Activated CD8-positive, alpha-beta memory T cell treated with anti-CD3 and anti-CD28 coated beads, Interleukin-2, amount 50 U/mL, for 1 hour (primary cell): ENCODE results near the gene HSPBP1.
A peak's percentile ranks its signal among the peaks of the same experiment; 100 is the strongest.

Experiments
- DNase-seq: peaks from one replicate; pipeline ENCODE4 v3.0.0-alpha.2; 2020; ENCODE audit errors: extremely low read depth

The HSPBP1 gene

DNA sequence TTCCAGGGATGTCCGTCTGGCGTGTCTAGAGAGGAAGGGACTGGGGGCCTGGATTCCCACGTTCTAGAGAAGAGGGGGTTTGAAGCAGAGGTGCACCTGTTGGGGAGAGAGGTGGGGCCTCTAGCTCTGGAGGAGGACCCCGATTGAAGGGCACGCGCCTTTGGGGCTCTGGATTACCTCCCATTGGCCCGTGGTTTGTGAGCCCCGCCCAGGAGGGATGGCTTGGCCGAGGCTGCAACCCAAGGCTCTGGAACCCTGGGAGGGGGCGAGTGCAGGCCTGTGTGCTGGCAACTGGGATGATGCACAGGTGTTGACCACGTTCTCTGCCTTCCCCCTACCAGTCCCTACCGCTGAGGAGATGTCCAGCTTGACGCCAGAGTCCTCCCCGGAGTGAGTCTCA is 25.1 kb upstream of the HSPBP1 start:
- DNase-seq: no peak

DNA sequence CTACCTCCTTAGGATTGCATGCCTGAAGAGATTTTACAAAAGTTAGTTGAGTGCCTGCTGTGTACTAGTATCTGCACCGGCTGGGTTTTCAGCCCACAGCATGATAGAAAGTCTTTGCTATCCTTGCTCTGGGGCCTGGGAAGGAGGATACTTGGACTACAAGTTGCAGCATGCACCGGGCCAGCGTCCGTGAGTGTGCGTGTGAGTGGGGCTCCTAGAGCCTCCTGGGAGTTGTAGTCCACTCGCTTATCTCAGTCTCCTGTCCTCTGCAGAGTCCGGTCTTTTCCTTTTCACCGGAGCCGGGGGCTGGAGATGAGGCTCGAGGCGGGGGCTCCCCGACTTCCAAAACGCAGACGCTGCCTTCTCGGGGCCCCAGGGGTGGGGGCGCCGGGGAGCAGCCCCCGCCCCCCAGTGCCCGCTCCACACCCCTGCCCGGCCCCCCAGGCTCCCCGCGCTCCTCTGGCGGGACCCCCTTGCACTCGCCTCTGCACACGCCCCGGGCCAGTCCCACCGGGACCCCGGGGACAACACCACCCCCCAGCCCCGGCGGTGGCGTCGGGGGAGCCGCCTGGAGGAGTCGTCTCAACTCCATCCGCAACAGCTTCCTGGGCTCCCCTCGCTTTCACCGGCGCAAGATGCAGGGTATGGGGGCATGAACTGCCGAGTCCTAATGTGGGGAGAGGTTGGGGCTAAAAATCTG is 24.5 kb upstream of the HSPBP1 start:
- no peak for DNase-seq

DNA sequence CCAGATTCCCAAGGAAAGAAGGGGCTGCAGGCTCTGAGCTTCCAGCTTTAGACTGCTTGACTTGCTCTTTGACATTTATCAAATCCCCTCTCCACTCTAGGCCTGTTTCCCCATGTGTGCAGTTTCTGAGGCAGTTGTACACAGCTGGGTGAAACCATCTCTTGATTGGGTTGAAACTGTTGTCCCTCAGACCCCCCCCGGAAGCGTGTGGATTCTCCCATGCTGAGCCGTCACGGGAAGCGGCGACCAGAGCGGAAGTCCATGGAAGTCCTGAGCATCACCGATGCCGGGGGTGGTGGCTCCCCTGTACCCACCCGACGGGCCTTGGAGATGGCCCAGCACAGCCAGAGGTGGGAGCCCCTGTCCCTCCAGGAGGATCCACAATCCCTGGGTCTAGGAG is 23.6 kb upstream of the HSPBP1 start:
- no peak for DNase-seq

DNA sequence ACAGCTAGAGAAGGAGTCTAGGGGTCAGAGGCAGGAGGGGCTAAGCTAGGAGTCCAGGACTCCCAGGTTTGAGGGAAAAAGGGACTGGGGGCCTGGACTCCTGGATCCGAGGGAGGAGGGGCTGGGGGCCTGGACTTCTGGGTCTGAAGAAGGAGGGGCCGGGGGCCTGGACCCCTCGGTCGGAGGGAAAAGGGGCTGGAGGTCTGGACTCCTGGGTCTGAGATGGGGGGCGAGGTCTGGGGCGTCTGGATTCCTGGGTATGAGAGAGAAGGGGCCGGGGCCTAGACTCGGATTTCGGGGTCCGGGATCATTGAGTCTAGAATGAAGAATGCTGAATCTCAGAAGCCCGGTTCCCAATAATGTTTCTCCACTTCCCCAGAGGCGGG is 22.4 kb upstream of the HSPBP1 start:
- no peak for DNase-seq

DNA sequence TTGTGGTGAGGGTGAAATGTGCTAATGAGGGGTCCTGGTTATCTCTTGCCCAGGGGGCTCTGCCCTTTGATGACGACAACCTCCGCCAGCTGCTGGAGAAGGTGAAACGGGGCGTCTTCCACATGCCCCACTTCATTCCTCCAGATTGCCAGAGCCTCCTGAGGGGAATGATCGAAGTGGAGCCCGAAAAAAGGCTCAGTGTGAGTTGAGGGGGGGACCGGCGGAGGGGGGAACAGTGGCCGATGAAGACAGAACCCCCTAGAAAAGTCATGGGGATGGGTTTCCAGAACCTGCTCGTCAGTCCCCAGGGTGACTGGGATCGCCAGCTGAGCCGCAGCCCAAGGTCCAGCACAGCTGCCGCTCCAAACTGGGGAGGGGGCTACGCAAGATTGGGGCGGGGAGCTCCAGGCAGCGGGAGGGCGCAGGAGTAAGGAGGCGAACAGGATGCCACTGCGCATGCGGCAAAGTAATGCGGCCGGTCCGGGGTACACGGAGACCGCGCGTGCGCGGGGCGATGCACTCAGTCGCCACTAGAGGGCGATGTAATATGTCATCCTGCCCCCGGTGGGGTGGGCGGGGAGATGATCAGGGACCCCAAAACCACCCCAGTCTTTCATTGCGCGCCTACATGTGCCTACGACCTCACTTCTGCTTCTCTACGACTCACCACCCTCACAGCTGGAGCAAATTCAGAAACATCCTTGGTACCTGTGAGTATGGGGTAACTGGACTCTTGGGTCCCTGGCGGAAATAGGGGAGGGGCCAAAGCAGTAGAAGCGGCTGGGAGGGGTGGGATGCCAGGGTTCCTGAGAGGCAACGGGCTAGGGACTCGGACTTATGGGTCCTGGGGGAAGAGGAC is 21.8 kb upstream of the HSPBP1 start:
- peak; percentile 83 for DNase-seq

DNA sequence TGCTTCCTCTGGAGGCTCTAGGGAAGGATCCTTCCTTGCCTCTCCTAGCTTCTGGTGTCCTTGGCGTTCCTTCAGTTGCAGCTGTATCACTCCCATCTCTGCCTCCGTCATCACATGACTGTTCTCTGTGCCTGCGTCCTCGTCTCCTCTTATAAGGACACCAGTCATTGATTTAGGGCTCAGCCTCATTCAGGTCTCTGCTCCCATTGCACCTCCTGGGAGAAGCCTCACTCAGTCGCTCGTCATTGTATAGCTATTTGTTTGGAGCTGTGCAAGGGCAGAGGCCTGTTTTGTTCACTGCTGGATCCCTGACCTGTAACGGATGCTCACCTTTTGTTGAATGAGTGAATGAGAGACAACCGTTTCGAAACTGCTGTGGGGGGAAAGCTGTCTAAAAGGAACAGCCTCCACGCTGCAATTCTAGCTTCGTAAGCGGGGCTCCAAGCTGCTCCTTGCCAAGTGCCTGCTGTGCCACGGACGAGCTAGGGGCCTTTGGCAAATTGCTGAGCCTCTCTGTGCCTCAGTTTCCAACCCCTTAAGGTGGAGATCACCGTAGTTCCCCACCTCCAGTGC is 21.1 kb upstream of the HSPBP1 start:
- DNase-seq: no peak

DNA sequence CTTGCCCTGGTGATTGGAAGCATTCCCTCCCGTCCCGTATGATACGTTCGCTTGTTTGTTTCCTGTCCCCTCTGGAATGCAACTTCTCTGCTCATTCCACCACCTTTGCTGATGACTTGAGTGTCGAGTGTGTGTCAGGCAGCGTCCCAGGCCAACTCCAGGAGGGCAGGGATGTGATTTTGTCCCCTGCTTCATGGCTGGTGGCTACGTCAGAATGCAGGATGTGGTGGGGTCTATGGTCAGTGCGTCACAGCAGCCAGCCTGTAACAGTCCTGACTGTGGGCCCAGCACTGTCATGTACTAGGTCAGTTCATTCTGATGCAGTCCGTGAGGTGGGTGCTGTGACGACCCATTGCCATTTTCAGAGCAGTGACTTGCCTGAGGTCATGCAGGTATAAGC is 20.1 kb upstream of the HSPBP1 start:
- no peak for DNase-seq

DNA sequence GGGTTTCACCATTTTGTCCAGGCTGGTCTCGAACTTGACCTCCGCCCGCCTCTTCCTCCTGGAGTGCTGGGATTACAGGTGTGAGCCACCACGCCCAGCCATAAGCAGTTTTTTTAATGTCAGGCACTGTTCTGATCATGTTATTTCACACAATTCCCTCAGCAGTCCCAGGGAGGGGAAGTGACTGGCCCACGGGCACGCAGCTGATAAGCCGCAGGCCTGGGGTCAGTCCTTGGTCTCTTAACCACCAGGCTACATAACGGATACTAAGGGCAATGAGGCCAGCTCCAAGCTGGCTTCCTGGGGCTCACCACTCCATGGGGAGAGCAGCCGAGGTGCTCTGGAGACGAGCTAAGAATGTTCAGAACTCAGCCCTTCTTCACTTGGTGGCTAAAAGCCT is 17.4 kb upstream of the HSPBP1 start:
- no peak for DNase-seq

DNA sequence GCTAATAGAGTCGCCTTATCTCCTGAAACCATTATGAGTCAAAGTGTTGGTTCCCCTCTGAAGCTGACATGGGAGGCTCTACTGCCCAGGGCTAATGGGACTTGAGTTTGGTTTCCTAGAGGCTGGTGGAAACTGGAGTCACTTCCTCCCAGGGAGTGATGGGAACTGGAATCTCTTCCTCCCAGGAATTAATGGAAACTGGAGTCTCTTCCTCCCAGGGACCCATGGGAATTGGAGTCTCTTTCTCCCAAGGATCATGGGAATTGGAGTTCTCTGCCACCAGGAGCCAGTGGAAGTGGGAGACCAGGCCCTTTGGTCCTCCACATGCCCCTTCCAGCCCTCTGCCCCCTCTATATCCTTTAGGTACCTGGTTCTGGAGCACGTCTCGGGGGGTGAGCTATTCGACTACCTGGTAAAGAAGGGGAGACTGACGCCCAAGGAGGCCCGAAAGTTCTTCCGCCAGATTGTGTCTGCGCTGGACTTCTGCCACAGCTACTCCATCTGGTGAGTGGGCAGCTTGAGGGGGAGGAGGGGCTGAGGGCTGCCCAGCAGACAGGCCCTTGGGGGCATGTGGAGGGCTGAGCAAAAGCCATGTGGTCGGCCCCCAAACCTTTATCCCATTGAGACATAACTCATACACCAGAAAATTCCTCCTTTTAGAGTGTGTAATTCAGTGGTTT is 9.3 kb upstream of the HSPBP1 start:
- no peak for DNase-seq

DNA sequence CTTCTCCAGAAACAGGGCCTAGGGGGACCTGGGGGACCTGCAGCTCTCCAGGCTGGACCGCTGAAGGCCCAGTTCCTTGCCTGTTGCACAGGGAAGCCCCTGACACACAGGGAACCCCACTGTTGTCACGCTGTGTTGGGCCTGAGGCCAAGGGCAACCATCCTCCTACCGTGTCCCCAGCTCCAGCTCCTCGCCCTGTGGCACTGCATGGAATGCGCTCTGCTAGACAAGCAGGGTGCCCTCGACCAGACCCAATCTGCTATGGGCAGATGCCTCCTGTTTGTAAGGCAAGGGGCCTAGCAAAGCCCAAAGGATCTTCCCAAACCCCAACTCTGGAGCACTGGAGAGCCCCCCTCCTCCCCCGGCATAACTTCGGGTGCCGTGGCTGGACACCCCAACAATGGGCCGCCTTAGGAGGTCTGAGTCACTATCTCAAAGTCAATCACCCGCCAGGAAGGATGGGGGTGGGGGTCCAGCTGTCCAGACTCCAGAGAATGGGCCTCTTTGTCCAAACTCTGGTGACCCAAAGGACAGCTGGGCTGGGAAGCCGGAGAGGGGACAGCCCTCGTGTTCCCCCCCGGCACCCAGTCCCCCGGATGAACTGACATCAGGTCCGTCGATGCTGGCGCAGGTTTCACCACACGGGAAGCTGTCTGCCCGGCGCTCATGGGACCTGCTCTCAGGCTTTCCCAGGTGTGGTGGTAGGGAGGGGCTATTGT is 7.6 kb upstream of the HSPBP1 start:
- DNase-seq: no peak

DNA sequence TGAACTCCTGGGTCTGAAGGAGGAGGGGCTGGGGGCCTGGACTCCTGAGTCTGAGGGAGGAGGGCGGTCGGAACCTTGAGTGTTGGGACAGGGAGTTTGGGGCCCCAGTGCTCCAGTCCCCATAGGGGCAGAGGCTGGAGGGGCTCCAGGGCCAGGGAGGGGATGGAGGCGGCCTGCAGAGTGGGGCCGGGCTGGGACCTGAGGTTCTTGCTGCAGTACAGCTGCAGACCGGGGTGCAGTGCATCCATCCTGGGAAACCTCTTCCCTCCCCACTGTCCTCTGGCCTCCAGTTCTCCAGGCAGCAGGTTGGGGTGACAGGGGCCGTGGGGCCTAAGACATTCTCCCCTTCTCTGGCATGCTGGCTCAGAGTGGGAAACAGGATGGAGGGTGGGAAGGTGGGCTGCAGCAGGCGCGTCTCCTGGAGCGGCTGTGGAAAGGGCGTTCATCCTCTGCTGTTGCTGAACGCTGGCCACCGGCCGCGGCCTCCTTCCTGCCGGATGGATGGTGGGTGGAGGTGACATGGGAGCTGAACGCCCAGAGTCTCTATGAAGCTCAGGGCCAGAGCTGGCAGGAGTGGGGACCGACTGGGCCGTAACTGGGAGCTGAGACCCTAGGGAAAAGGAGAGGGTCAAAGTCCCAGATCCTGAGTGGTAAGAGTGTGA is 5.5 kb upstream of the HSPBP1 start:
- DNase-seq: no peak

DNA sequence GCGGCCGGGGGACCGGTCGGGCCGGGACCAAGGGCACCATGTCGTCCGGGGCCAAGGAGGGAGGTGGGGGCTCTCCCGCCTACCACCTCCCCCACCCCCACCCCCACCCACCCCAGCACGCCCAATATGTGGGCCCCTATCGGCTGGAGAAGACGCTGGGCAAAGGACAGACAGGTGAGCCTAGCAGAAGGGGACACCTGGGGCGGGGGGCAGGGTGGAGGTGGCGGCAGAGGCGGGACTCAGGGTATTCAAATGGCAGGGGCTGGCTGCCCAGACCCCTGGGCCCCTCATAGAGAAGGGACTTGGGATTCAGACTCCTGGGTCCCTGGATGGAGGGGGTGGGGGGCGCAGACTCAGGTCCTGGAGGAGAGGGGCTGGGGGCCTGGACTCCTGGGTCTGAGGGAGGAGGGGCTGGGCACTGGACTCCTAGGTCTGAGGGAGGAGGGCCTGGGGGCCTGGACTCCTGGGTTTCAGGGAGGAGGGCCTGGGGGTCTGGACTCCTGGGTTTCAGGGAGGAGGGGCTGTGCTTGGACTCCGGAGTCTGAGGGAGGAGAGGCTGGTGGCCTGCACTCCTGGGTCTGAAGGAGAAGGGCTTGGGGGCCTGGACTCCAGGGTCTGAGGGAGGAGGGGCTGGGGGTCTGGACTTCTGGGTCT is 4.6 kb upstream of the HSPBP1 start:
- no peak for DNase-seq

DNA sequence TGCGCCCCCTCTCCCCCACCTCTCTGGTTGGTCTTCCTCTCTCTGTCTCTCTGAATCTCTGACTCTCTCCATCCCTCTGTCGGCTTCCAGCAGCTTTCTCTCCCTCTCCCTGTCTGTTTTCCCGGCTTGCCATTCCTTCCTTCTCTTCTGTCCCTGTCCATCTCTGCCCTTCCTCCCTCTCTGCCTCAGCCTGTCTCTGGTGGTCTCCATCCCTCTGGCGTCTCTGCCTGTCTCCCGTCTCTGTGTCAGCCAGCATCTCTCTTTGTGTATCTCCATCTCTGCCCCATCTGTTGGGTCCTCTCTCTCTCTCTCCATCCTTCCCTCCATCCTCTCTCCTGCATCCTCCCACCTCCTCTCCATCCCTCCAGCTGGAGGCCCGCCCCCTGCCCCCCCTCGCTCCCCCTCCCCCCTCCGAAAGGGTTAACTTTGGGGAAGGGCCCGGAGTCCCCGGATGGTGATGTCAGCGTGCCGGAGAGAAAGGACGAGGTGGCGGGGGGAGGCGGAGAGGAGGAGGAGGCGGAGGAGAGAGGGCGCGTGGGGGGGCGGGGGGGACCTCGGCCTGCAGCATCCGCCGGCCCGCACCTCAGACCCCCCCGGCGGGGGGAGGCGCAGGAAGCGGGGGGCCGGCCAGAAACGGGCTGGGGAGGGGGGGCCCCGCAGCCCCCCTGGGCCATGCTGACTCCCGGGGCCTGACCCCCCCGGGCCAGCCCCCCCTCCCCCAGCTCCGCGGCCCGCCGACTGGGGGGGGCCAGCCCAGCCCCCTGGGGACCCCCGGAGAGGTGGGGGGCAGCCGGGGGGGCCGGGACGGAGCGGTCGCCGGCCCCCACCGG is 3.9 kb upstream of the HSPBP1 start, which contains the start of gene BRSK1:
Gene BRSK1 (plus strand): TSS at position 450 of the 830 bp plus-strand sequence. CDS start 446 bp downstream, outside the sequence.
- no peak for DNase-seq

DNA sequence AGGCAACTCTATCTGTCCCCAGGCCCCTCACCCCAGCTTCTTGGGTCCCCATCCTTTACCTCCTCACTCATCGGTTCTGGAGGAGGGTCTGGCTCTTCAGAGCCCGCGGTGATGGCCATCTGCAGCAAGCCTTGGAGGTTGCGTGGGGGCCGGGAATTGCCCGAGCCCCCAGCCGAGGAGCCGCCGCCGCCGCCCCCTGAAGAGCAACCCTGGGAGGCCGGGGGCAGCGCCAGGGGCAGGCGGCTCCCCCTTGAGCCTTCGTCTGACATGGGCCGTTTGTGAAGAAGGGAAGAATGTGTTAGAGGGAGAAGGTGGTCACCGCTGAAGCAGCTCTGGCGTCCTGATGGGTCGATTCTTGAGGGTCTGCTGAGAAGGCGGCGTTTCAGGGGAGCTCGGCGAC is 570 bp downstream of the HSPBP1 start:
- no peak for DNase-seq

DNA sequence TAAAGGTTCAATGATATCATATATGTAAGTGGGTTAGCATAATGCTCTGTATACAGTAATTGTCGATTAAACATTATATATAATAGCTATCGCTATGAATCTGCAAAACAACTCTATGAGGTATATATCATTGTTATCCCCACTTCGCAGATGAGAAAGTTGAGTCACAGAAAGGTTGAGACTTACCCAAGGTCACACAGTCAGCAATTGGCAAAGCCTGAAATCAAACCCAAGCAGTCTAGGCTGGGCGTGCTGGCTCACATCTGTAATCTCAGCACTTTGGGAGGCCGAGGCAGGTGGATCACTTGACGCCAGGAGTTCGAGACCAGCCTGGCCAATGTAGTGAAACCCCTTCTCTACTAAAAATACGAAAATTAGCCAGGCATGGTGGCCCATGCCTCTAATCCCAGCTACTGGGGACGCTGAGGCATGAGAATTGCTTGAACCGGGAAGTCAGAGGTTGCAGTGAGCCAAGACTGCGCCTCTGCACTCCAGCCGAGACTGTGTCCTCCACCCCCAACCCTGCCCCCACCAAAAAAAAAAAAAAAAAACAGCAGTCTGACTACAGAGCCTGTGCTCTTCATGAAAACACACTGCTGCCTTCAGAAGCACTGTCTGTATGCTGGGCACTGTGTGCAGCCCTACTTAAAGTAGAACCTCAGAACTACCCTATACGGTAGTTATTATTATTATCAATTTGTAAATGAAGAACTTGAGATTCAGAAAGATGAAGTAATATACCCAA is 1.3 kb downstream of the HSPBP1 start:
- DNase-seq: no peak

DNA sequence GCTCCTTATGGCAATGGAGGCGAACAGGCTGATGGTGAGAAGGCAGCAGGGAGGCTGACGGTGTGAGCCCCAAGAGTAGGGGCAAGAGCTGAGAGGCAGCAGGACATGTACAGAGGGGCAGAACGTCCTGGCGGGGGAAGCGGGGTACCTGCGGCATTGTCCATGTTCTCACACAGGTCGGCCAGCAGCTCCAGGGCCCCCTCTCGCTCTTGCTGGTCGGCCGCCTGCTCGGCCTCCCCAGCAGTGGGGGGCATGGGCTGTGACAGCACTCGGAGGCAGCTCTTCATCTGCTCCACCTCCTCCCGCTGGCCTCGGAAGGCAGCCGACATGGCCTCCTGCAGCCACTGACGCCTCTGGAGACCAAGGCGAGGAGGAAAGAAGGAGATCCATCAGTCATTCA is 2.4 kb downstream of the HSPBP1 start:
- no peak for DNase-seq

DNA sequence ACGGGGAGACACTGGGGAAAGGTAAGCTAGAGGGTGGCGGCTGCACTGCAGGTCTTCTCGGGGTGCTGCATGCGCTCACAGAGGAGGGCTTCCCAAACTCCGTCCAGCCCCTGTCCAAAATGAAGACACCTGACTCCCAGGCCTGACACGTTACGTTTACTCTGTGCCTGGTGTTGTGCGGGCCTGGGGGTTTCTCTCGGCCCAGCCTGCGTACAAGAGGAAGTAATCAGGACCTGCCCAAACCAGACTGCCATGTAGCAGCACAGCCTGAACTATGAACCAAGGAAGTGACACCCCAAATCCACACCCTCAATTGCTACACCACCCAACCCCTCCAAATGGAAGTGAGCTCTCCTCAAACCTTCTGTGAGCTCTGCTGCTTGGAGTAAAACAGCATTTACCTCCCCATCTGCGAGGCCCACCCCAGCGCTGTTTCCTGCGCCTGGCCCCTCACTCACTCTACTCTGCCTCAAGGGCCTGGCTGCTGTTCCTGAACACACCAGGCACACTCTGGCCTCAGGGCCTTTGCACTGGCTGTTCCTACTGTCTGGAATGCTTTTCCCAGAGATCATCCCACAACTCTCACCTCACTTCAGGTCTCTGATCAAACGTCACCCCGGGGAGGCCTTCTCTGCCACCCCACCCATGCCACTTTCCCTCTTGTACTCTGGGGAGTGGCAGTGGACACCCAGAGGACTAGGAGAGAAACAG is 3.0 kb downstream of the HSPBP1 start:
- no peak for DNase-seq
